ENCODE measurements around the gene SPHK2.

- no peak for TF ChIP-seq CTCF (IDR thresholded peaks at IDR 0.05)
- TF ChIP-seq POLR2A (IDR thresholded peaks at IDR 0.05) = no peak
These were observed 11.9 kb upstream of the SPHK2 start for GRCh38 chr19:48607359-48607755.
